NCI-H1105 (cell line): ENCODE results near the gene UBAC2.
"Not testable (repeated sequence)": the region's sequence is repeated elsewhere in the genome, so short reads cannot be mapped to it uniquely, and the experiment has no call there.

ENCODE experiments used
- DNase-seq: peaks from one replicate; lab custom pipeline; 2025; lab: John Stamatoyannopoulos, UW

UBAC2 gene

DNA sequence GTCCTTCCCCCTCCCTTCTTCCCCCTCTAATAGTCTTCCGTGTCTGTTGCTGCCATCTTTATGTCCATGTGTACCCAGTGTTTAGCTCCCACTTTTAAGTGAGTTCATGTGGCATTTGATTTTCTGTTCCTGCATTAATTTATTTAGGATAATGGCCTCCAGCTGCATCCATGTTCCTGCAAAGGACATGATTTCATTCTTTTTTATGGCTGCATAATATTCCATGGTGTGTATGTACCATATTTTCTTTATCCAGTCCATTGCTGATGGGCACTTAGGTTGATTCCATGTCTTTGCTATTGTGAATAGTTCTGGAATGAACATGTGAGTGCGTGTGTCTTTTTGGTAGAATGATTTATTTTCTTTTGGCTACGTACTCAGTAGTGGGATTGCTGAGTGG, 48.5 kb downstream of the UBAC2 start:
- not testable (repeated sequence) for DNase-seq

DNA sequence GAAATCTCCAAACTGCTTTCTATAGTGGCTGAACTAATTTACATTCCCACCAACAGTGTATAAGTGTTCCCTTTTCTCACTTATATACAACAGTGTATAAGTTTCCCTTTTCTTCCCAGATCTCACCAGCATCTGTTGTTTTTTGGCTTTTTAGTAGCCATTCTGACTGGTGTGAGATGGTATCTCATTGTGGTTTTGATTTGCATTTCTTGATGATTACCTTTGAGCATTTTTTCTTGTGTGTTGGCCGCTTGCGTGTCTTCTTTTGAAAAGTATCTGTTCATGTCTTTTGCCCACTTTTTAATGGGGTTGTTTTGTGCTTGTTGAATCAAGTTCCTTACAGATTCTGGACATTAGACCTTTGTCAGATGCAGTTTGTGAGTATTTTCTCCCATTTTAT, 49.0 kb downstream of the UBAC2 start:
- DNase-seq = not testable (repeated sequence)

DNA sequence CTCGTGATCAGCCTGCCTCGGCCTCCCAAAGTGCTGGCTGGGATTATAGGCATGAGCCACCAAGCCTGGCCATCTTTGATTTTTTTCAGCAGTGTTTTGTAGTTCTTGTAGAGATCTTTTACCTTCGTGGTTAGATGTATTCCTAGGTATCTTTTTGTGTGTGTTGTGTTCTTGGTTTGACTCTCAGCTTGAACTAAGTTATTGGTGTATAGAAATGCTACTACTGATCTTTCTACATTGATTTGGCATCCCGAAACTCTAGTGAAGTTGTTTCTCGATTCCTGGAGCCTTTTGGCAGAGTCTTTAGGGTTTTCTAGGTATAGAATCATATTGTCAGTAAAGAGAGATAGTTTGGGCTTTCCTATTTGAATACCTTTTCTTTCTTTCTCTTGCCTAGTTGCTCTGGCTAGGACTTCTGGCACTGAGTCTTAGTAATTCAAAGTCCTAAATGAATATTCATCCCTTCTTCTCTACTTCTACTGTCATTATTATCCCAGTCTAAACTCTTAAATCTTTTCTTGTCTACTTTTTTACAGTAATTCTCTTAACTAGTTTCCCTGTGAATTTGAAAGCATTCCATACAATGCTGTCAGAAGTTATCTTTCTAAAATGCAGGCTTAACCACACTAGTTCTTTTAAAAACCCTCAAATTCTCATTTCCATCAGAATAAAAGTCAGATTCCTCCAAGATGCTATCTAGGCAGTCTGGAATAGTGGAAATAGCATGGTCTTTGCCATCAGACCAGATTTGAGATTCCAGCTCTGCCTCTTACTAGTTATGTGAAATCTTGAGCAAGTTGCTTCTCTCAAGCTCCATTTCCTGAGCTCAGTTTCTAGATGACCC, 50.5 kb downstream of the UBAC2 start:
- DNase-seq = no peak

DNA sequence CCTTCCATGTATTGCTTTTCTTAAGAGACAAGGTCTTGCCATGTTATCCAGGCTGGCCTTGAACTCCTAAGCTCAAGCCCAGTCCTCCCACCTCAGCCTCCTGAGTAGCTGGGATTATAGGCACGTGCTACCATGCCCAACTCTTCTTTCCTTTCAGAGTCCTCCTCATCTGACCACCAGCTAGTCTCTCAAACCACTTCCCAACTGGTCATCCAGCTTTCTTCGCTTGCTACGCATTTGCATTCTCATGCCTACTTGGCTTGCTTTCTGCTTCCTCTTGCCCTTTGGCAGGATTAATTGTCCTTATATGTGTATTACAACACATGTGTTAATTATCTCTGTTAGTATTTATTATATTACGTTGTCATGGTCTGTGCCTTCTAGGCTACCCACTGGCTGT, 51.3 kb downstream of the UBAC2 start:
- DNase-seq = no peak

GRCh38 chr13:99254830-99255229, 54.2 kb downstream of the UBAC2 start:
- DNase-seq = no peak

- no peak for DNase-seq
Measured at GRCh38 chr13:99255271-99255670, 54.6 kb downstream of the UBAC2 start.

GRCh38 chr13:99256283-99256682, 55.6 kb downstream of the UBAC2 start:
- DNase-seq = no peak

- no peak for DNase-seq
Measured at GRCh38 chr13:99256709-99257108, 56.1 kb downstream of the UBAC2 start.

GRCh38 chr13:99257291-99257690, 56.6 kb downstream of the UBAC2 start:
- DNase-seq = no peak

DNA sequence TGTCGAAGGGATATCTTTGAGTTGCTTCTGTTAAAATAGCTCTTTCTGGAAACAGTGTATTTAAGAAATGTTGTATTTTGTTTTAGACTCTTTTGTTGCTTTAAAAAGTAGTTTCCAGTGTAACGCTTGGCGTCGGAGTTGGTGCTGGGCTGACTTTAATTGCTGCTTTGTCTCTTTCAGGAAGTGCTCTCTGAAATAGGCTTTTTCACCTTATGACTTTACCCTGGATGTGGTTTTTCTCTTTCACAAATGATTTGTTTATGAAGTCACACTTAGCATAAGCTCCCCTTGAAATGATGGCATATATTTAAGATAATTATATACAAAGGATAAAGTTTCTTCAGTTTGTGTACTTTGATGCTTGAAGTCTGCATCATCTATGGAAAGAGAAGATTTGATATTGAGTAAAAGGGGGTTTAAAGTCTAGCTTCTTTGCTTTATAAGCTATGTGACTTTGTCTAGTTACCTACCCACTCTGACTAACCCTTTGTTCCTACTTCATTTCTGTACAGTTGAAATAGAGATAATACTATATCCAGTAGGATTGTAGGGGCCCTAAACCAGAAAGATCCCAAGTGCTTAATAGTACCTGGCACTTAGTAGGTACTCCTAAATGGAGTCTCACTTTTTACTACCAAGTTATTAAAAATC, 57.7 kb downstream of the UBAC2 start, which contains the start of gene GPR18:
Gene GPR18 (minus strand): TSS at position 170 of the 651 bp plus-strand sequence. CDS start 2,507 bp downstream, outside the sequence.
- DNase-seq = no peak

- DNase-seq = no peak
Measured at GRCh38 chr13:99258946-99259345, 58.3 kb downstream of the UBAC2 start.

- no peak for DNase-seq
Measured at GRCh38 chr13:99260216-99260615, 59.6 kb downstream of the UBAC2 start.

DNA sequence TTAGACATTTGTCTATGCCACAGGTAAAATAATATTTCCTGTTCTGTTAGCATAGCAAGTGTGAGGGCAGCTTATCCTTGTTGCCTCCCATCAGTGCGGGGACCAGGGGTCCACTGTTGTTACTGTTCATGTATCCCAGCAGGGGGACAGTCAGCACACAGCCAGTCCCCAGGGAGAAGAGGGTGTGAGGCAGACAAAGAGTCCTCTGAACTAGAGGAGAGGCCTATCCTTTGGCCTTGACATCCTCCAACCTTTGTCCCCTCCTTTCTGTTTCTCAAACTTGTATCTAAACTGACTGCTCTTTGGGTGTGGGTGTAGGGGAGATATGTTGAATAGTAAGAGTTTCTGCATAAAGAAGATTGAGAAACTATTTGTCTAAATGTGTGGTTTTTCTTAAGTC, 60.4 kb downstream of the UBAC2 start:
- DNase-seq = no peak

- DNase-seq = no peak
Measured at GRCh38 chr13:99263126-99263785, 62.6 kb downstream of the UBAC2 start.

DNA sequence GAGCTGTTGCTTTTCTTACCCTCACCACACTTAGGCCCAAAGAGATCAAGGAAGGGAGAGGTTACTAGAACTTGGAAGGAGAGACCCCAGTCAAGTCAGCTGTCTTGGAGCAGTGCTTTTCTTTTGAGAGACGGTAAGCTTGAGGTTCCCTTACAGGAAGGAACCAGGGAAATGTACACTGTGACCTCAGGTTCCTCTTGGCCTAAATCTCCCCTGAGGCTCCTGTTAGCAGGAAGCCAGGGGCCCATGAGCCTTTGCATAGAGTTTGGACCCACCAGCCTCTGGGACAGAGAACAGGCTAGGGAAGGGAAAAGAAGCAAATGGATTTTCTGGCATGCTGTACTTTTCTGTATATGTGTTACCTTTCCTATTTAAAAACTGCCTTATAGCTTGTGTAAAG, 63.4 kb downstream of the UBAC2 start:
- no peak for DNase-seq

DNA sequence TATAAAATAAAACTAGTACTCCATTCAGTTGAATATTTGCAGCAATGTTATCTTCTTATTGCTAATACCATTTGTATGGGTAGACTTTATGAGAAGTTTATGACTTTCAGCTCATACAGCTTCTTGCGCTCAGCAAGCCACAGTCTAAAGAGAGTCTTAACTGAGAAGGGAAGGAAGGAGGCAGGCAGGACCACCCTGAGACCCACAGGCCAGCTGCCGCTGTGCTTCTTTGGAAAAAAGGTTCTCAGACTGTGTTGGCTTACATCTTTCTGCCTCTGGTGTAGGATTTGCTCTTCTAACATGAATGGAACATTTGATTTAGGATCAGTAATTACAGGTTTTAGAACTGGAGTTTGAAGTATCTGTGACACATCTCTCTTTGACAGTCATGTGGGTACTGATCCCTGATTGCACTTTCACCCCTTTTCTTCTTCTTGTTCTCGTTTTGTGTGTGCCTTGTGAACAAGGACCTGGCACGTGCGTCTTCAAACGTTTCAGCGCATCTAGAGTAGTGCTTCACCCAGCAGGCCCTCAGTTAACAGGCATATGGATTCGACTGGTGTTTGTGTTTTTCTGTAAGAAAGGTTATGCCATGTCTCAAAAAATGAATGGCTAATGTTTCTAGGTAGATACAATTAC, 64.6 kb downstream of the UBAC2 start:
- DNase-seq = no peak

DNA sequence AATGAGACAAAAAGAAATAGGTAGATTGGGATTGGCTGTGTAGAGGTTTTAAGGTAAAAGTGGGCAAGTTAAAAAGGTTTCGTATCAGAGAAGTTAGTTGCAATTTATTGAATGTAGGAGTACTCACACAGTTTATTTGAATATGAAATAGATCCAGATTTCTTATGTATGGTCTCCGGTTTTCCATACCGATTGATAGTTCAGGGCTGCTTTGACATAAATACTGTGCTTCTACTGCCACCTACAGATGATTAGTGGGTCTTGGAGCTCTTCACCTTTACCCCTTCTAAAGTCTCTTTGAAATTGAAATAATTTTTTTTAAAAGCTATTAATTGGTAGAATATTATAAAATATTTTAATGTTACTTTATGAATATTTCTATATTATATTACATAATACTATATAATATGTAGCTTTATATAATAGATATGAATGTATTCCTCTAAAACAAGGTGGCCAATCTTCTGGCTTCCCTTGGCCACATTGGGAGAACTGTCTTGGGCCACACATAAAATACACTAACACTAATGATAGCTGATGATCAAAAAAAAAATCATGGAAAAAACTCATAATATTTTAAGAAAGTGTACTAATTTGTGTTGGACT, 65.3 kb downstream of the UBAC2 start:
- no peak for DNase-seq

- no peak for DNase-seq
Measured at GRCh38 chr13:99266827-99267226, 66.2 kb downstream of the UBAC2 start.

DNA sequence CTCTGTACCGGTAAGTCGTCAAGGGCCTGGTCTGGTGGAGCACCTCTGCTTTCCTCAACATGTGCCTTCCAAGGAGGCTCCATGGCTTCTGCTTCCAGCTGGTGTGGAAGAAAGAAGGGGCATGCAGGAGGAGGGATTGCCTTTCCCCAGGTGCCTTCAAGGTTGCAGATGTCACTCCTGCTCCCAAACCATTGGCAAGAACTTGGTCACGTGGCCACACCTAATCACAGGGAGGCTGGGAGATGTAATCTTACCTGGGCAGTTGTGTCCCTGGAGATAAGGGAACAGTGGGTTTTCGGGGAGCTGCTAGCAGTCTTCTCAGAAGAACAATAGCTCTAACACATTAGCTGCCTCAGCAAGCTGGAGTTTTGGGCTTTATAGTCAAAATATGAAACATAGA, 67.3 kb downstream of the UBAC2 start:
- DNase-seq = no peak

DNA sequence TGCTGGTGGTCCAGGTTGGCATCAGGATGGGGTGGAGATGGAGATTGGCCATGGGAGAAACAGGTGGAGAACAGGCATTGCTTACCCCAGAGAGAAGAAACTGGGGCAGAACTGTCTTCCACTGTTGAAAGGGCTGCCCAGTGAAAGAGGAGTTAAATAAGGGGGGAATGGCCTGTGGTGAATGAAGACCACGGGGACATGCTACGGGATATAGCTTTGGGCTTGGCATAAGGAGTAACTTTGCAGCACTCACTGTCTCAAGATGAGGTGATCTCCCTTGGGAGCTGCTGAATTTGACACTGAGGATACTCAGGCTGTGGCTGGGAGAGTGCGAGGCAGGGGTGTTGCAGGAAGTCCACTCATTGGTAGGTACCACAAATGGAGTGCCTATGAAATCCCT, 68.2 kb downstream of the UBAC2 start:
- DNase-seq = no peak

- no peak for DNase-seq
Measured at GRCh38 chr13:99269627-99270241, 69.1 kb downstream of the UBAC2 start.

- no peak for DNase-seq
Measured at GRCh38 chr13:99270518-99270917, 69.9 kb downstream of the UBAC2 start.
